ENCODE measurements around the gene PCIF1. TPM values are rescaled to one million over a fixed set of nuclear protein-coding genes. Genes with fewer than 3 reads are reported as not detected.

PCIF1 gene
- total and polyA plus RNA-seq, 9 of the 15 experiments (the other 6 are each of a cell fraction or from before 2014, with no cell fraction given), result 5.8 to 29.4 (median 11.3) TPM

GRCh38 chr20:45909817-45910669 lies 24.4 kb upstream of the PCIF1 start (continued):
- TF ChIP-seq CBX1 (IDR thresholded peaks at IDR 0.05; ENCODE audit: low read depth) (no peak), RB1 (IDR thresholded peaks at IDR 0.05; ENCODE audit: low read depth) (no peak), NEUROD1 (IDR thresholded peaks at IDR 0.05; ENCODE audit: borderline replicate concordance, low read depth, low read length, partially characterized antibody) (no peak), ADNP (tag; IDR thresholded peaks at IDR 0.05) (0 out of 2 replicates have a peak, but pooled peaks have one; percentile 29), IRF1 (CRISPR knock-in tag; IDR thresholded peaks at IDR 0.05; ENCODE audit: borderline replicate concordance) (no peak), TAF15 (IDR thresholded peaks at IDR 0.05; ENCODE audit: low read depth, low read length) (no peak), ZNF12 (CRISPR knock-in tag; IDR thresholded peaks at IDR 0.05) (no peak), ATF1 (CRISPR knock-in tag; IDR thresholded peaks at IDR 0.05) (no peak), ATF1 (tag; IDR thresholded peaks at IDR 0.05) (no peak), SMARCA5 (IDR thresholded peaks at IDR 0.05) (peak; percentile 52; the same call in 1 of the 2 replicates), TRIM25 (IDR thresholded peaks at IDR 0.05; ENCODE audit: borderline replicate concordance) (0 out of 2 replicates have a peak, but pooled peaks have one; percentile 49), SPI1 (IDR thresholded peaks at IDR 0.05; ENCODE audit: borderline replicate concordance, low read depth, low read length) (no peak), ZNF324 (CRISPR knock-in tag; IDR thresholded peaks at IDR 0.05) (no peak), BRD4 (IDR thresholded peaks at IDR 0.05) (no peak), ZNF175 (CRISPR knock-in tag; IDR thresholded peaks at IDR 0.05; ENCODE audit: low read depth) (peak; percentile 87)
- TF ChIP-seq, protein P1, sequence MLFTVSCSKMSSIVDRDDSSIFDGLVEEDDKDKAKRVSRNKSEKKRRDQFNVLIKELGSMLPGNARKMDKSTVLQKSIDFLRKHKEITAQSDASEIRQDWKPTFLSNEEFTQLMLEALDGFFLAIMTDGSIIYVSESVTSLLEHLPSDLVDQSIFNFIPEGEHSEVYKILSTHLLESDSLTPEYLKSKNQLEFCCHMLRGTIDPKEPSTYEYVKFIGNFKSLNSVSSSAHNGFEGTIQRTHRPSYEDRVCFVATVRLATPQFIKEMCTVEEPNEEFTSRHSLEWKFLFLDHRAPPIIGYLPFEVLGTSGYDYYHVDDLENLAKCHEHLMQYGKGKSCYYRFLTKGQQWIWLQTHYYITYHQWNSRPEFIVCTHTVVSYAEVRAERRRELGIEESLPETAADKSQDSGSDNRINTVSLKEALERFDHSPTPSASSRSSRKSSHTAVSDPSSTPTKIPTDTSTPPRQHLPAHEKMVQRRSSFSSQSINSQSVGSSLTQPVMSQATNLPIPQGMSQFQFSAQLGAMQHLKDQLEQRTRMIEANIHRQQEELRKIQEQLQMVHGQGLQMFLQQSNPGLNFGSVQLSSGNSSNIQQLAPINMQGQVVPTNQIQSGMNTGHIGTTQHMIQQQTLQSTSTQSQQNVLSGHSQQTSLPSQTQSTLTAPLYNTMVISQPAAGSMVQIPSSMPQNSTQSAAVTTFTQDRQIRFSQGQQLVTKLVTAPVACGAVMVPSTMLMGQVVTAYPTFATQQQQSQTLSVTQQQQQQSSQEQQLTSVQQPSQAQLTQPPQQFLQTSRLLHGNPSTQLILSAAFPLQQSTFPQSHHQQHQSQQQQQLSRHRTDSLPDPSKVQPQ (CRISPR knock-in tag; IDR thresholded peaks at IDR 0.05; ENCODE audit: borderline replicate concordance), result no peak
- TF ChIP-seq, protein P2, sequence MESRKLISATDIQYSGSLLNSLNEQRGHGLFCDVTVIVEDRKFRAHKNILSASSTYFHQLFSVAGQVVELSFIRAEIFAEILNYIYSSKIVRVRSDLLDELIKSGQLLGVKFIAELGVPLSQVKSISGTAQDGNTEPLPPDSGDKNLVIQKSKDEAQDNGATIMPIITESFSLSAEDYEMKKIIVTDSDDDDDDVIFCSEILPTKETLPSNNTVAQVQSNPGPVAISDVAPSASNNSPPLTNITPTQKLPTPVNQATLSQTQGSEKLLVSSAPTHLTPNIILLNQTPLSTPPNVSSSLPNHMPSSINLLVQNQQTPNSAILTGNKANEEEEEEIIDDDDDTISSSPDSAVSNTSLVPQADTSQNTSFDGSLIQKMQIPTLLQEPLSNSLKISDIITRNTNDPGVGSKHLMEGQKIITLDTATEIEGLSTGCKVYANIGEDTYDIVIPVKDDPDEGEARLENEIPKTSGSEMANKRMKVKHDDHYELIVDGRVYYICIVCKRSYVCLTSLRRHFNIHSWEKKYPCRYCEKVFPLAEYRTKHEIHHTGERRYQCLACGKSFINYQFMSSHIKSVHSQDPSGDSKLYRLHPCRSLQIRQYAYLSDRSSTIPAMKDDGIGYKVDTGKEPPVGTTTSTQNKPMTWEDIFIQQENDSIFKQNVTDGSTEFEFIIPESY (CRISPR knock-in tag; IDR thresholded peaks at IDR 0.05), result 0 out of 2 replicates have a peak, but pooled peaks have one; percentile 21
- TF ChIP-seq, protein P3, sequence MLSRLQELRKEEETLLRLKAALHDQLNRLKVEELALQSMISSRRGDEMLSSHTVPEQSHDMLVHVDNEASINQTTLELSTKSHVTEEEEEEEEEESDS (CRISPR knock-in tag; IDR thresholded peaks at IDR 0.05), result no peak
- TF ChIP-seq, protein P4, sequence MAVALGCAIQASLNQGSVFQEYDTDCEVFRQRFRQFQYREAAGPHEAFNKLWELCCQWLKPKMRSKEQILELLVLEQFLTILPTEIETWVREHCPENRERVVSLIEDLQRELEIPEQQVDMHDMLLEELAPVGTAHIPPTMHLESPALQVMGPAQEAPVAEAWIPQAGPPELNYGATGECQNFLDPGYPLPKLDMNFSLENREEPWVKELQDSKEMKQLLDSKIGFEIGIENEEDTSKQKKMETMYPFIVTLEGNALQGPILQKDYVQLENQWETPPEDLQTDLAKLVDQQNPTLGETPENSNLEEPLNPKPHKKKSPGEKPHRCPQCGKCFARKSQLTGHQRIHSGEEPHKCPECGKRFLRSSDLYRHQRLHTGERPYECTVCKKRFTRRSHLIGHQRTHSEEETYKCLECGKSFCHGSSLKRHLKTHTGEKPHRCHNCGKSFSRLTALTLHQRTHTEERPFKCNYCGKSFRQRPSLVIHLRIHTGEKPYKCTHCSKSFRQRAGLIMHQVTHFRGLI (CRISPR knock-in tag; IDR thresholded peaks at IDR 0.05), result no peak

Data from K562 (cell line).